NT2/D1 (cell line): ENCODE data around the gene MT1A.

Experiments used
- SUZ12 ChIP-seq: IDR thresholded peaks from 2 replicates; pipeline ENCODE4 v1.6.1; 2011; ENCODE audit not compliant: insufficient read length, insufficient read depth; ENCODE audit errors: extremely low read depth
- YY1 ChIP-seq: IDR thresholded peaks from 2 replicates; pipeline ENCODE4 v1.6.1; 2011; ENCODE audit not compliant: insufficient read length, insufficient read depth
- ZNF274 ChIP-seq: IDR thresholded peaks from 2 replicates; pipeline ENCODE4 v1.6.1; 2011; ENCODE audit warnings: mild to moderate bottlenecking, low read depth, low read length

DNA sequence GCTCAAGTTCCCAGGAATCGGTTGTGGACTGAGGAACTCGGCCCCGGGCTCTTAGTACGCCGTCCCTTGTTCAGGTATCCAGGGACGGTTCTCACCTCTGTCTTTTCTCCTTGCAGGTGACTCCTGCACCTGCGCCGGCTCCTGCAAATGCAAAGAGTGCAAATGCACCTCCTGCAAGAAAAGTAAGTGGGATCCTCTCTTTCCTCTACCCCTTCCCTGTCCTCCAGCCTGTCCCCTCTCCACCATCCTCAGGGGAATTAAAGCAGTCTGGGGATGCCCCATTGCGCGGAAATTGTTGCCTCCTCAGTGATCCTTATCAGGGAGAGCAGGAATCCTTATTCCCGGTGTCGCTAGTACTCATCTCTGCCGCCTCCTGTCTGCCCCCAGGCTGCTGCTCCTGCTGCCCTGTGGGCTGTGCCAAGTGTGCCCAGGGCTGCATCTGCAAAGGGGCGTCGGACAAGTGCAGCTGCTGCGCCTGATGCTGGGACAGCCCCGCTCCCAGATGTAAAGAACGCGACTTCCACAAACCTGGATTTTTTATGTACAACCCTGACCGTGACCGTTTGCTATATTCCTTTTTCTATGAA, 29.5 kb upstream of the MT1A start:
- TF ChIP-seq ZNF274 (no peak), YY1 (no peak), SUZ12 (no peak)
